Activated naive CD4-positive, alpha-beta T cell treated with anti-CD3 and anti-CD28 coated beads, Interleukin-2, amount 50 U/mL, for 24 hours (primary cell): ENCODE data around the gene CNTNAP2.
"Not testable (repeated sequence)": the region's sequence is repeated elsewhere in the genome, so short reads cannot be mapped to it uniquely, and the experiment has no call there.

Experiments
- H3K27ac Mint-ChIP-seq: one replicate; pipeline ENCODE4 v1.8.0; 2021; ENCODE audit warnings: mild to moderate bottlenecking, mixed read lengths
- H3K27me3 Mint-ChIP-seq: one replicate; pipeline ENCODE4 v1.8.0; 2021; ENCODE audit warnings: mixed read lengths
- H3K36me3 Mint-ChIP-seq: one replicate; pipeline ENCODE4 v1.8.0; 2021; ENCODE audit warnings: mixed read lengths
- H3K4me1 Mint-ChIP-seq: one replicate; pipeline ENCODE4 v1.8.0; 2021; ENCODE audit warnings: mixed read lengths
- H3K4me3 Mint-ChIP-seq: one replicate; pipeline ENCODE4 v1.8.0; 2021; ENCODE audit warnings: mild to moderate bottlenecking, mixed read lengths
- H3K9me3 Mint-ChIP-seq: one replicate; pipeline ENCODE4 v1.8.0; 2021; ENCODE audit warnings: mixed read lengths

CNTNAP2 gene

DNA sequence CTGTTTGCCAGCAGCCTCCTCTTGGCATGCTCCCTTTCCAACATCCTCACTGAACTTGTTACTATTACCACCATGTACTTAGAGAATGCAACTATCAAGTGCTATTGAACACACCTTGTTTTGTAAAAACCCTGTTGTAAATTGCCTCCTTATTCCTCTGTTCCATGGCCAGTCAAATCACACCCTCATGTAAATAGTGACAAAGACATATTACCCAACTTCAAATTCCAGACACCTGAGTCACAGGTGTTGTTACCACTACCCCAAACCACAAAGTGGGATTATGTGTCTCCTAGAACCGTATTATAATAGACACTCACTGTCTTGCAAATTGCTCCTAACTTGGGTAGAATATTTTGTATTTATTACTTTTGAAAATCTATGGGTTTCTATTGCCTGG lies 2210.8 kb downstream of the CNTNAP2 start:
- Mint-ChIP-seq H3K4me3 (no peak overlapping the region), H3K36me3 (peaks cover 2% of the 10 kb centered on the region), H3K9me3 (peaks cover 14% of the 10 kb centered on the region), H3K27me3 (peaks cover 5% of the 10 kb centered on the region), H3K27ac (no peak overlapping the region), H3K4me1 (no peaks in the 10 kb centered on the region)

DNA sequence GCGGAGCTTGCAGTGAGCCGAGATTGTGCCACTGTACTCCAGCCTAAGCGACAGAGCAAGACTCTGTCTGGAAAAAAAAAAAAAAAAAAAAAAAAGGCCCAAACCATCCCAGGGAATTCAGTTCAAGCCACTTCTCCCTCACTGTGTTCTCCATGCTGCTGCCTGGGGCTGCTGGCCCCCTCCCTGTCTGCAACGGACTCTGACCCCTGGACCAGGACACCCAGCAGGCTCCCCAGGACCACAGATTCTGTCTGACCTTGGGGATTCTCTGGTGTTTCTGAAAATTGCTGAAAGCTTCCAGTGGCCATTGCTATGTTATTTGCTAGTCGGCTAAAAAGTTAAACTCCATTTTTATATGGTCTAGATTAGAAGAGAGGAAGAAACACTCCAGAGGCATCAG lies 2212.3 kb downstream of the CNTNAP2 start:
- Mint-ChIP-seq H3K4me3 (no peak overlapping the region), H3K4me1 (no peaks in the 10 kb centered on the region), H3K9me3 (peaks cover 14% of the 10 kb centered on the region), H3K36me3 (peaks cover 2% of the 10 kb centered on the region), H3K27me3 (peaks cover 10% of the 10 kb centered on the region), H3K27ac (no peak overlapping the region)

DNA sequence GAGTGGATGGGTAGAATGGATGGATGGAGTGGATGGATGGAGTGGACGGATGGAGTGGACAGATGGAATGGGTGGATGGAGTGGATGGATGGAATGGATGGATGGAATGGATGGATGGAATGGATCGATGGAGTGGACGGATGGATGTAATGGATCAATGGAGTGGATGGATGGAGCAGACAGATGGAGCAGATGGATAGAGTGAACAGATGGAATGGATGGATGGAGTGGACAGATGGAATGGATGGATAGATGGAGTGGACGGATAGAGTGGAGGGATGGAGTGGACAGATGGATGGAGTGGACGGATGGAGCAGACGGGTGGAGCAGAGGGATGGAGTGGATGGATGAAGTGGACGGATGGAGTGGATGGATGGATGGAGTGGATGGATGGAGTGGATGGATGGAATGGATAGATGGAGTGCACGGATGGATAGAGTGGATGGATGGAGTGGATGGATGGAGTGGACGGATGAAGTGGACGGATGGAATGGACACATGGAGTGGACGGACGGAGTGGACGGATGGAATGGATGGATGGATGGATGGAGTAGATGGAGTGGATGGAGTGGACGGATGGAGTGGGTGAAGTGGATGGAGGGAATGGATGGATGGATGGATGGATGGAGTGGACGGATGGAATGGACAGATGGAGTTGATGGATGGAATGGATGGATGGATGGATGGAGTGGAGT lies 2213.7 kb downstream of the CNTNAP2 start:
- Mint-ChIP-seq H3K27me3 (peaks cover 18% of the 10 kb centered on the region), H3K4me1 (no peaks in the 10 kb centered on the region), H3K36me3 (peaks cover 2% of the 10 kb centered on the region), H3K9me3 (peaks cover 14% of the 10 kb centered on the region), H3K27ac (peak overlapping the region; percentile 43), H3K4me3 (no peak overlapping the region)

DNA sequence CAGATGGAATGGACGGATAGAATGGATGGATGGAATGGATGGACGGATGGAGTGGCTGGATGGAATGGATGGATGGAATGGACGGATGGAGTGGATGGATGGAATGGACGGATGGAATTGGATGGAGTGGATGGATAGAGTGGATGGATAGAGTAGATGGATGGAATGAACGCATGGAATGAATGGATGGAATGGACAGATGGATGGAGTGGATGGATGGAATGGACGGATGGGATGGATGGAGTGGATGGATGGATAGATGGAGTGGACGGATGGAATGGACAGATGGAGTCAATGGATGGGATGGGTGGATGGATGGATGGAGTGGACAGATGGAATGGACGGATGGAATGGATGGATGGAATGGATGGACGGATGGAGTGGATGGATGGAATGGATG lies 2214.2 kb downstream of the CNTNAP2 start:
- H3K4me3 Mint-ChIP-seq, result no peak overlapping the region
- H3K27ac Mint-ChIP-seq, result peak overlapping the region; percentile 64
- peaks cover 2% of the 10 kb centered on the region for H3K36me3 Mint-ChIP-seq
- H3K27me3 Mint-ChIP-seq, result peaks cover 19% of the 10 kb centered on the region
- H3K4me1 Mint-ChIP-seq, result no peaks in the 10 kb centered on the region
- H3K9me3 Mint-ChIP-seq, result peaks cover 14% of the 10 kb centered on the region

DNA sequence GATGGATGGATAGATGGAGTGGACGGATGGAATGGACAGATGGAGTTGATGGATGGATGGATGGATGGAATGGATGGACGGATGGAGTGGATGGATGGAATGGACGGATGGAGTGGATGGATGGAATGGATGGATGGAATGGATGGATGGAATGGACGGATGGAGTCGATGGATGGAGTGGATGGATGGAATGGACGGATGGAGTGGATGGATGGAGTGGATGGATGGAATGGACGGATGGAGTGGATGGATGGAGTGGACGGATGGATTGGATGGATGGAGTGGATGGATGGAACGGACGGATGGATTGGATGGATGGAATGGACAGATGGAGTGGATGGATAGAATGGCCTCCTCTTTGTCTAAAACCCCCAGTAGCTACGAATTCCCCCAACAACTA lies 2214.9 kb downstream of the CNTNAP2 start:
- H3K4me1 Mint-ChIP-seq, H3K4me3 Mint-ChIP-seq, H3K27ac Mint-ChIP-seq, H3K36me3 Mint-ChIP-seq: not testable (repeated sequence)
- Mint-ChIP-seq H3K27me3 (peaks cover 20% of the 10 kb centered on the region), H3K9me3 (peaks cover 14% of the 10 kb centered on the region)

DNA sequence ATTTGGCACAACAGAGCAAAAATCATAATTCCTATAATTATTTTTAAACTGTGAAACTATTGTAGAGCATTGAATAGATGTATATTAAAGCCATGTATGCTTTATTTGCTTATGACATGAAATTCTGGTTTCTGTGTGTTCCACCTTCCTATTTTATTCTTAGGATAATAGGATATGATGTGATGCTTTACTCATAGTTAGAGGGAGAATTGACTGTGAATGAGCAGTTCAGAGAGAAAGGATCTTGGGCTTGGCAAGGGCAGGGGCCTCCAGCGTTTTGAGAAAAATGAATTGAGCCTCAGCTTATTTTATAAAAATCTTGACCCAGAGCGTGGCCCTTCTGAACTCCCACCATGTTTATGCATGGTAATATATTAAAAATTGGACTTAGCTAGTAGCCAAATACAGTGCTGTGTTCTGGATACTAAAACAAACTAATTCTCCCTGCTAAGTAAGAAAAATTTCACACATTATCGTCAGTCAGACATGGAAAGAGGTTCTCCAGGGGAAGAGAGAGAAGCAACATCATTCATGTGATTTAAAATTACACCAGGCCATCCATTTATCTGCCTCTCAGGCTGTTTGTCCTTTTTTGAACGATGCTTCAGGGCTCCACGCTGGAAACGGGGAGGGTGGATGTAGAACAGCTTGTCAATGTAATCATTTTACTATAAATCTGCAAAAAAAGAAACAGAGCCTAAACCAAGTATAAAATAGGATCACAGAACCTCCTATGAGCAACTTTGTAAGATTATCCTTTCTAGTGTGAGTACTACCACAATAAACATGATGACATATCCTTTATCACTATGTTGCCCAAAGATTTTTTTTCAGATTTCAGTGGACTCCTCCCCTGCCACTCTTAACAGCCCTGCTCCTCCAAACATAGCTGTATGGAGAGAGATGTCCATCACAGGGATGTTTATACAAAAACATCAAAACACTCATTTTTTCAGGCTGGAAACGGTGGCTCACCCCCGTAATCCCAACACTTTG lies 2215.9 kb downstream of the CNTNAP2 start:
- Mint-ChIP-seq H3K27ac (no peak overlapping the region), H3K4me1 (no peaks in the 10 kb centered on the region), H3K9me3 (peaks cover 14% of the 10 kb centered on the region), H3K36me3 (peaks cover 2% of the 10 kb centered on the region), H3K27me3 (peaks cover 23% of the 10 kb centered on the region), H3K4me3 (no peak overlapping the region)

DNA sequence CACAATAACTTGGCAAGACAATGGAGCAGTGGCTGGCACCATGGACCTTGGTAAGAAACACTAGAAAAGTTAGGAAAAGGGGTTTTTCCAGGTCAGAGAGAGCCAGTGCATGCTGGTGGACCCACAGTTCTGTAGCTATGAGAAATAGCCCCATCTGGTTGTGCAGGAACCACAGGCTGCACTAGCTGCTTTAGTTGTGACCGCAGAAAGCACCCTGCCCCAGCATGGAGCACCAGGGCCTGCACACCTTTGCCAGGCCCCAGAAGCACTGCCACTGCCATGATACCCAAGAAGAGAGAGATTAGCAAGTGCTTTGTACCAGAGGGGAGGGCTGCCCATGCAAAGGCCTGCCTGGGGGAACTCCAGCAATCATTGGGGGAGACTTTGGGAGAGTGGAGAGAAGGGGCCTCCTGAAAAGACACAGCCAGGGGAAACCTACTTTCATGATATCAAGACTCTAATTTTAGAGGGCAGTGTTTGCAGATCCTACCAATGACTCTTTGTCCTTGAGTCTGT lies 2217.9 kb downstream of the CNTNAP2 start:
- Mint-ChIP-seq H3K36me3 (peaks cover 2% of the 10 kb centered on the region), H3K9me3 (peaks cover 14% of the 10 kb centered on the region), H3K27ac (no peak overlapping the region), H3K4me1 (peaks cover 11% of the 10 kb centered on the region), H3K4me3 (no peak overlapping the region), H3K27me3 (peaks cover 38% of the 10 kb centered on the region)

DNA sequence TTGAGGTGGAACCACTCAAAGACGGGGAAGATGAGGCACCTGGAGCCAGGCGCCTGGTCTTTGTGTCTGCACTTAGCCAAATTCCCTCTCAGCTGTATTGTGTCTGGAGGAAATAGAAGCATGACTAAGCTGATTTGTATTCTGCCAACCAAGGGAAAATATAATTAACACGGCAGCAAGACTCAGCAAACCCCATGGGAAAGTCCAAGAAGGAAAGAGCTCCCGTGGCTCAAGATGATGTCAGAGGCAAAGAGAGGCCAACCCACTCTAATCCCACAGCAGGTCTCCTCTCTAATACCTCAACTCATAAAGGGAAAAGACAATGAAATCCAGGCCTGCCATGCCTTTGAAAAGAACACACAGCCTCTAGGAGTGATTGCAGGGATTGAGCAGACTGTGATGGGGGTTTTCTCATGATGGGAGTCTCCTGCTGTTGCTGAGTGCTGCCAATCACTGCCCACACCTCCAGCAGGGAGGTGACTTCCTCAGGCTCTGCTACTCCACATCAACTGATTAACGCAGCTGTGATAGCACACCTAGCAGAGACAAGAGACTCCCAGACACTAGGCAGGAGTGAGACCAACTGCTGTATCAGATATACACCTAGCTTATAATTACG lies 2218.5 kb downstream of the CNTNAP2 start:
- peaks cover 2% of the 10 kb centered on the region for H3K36me3 Mint-ChIP-seq
- no peak overlapping the region for H3K4me3 Mint-ChIP-seq
- H3K9me3 Mint-ChIP-seq, result peaks cover 11% of the 10 kb centered on the region
- no peak overlapping the region for H3K27ac Mint-ChIP-seq
- peaks cover 44% of the 10 kb centered on the region for H3K27me3 Mint-ChIP-seq
- H3K4me1 Mint-ChIP-seq, result peaks cover 15% of the 10 kb centered on the region

DNA sequence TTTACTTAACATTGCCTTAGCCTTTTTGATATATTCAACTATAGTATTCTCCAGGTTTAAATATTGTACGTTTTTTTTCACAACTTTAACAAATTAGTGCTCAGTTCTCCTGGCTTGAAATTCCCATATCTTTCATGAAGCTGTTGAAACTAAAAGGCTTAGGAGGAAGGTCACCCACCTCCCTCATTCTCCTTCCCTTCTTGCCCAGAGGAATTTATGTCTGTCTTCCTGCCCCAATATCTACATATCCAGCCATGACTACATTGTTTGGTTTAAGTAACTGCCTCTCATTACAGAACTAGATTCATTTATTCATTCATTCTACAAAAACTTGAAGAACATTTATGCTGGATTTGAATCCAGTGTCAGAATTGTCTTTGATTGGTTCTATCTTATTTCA lies 2219.2 kb downstream of the CNTNAP2 start:
- H3K9me3 Mint-ChIP-seq, result peaks cover 4% of the 10 kb centered on the region
- H3K36me3 Mint-ChIP-seq, result peaks cover under 1% of the 10 kb centered on the region
- H3K4me3 Mint-ChIP-seq, result no peak overlapping the region
- peaks cover 15% of the 10 kb centered on the region for H3K4me1 Mint-ChIP-seq
- H3K27me3 Mint-ChIP-seq, result peaks cover 49% of the 10 kb centered on the region
- no peak overlapping the region for H3K27ac Mint-ChIP-seq

DNA sequence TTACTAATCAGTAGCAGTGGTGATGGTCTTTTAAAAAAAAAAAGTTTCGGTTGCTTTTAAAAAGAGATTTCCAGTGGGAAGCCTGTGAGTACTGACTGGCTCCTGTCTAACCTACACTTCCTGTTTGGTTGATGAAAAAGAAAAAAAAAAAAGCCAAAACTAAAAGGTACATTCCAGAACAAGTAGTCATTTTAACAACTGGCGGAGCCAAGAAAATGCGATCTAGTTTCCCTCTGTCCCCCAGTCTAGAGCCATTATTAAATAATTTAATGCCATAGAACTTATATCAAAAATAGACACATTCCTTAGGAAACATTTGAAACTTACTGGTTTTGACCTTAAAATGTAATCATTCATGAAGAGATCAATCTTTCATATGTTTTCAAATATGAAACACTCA lies 2219.8 kb downstream of the CNTNAP2 start:
- no peak overlapping the region for H3K4me3 Mint-ChIP-seq
- no peaks in the 10 kb centered on the region for H3K36me3 Mint-ChIP-seq
- no peak overlapping the region for H3K27ac Mint-ChIP-seq
- H3K4me1 Mint-ChIP-seq, result peaks cover 15% of the 10 kb centered on the region
- H3K27me3 Mint-ChIP-seq, result peaks cover 50% of the 10 kb centered on the region
- H3K9me3 Mint-ChIP-seq, result no peaks in the 10 kb centered on the region

DNA sequence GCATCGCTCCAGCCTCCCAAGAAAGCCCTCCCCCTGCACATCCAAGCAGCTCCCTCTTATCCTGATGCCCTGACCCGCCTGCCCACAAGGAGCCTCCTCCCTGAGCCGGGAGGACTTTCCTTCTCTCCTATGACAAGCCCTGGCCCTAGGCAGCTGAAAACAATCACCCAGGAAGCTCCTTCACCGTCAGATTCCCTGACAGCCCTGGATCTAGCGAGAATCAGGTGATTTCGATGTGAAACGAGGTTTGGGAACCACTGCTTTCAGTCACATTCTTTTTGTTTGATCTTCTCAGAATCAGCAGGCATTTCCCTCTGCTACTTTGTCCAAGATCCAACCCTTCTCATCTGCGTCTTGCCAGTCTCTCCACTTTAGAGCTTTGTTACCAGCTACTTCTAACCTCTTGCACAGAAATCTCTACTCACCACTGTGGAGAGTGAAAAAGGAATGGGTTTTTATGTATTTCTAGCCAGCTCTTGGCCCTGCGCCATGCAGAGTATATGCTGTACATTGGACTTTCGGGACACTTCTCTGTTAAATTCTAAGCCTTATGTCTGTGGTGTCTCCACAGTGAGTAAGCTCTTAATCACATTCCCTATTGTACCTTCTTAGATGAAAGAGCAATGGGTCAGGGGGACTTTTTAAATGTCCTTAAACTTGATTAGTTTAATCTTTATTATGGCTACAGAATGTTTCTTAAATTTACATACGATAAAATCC lies 2220.8 kb downstream of the CNTNAP2 start:
- H3K4me1 Mint-ChIP-seq, result peaks cover 15% of the 10 kb centered on the region
- peaks cover 55% of the 10 kb centered on the region for H3K27me3 Mint-ChIP-seq
- H3K36me3 Mint-ChIP-seq, result no peaks in the 10 kb centered on the region
- no peak overlapping the region for H3K4me3 Mint-ChIP-seq
- H3K9me3 Mint-ChIP-seq, result no peaks in the 10 kb centered on the region
- no peak overlapping the region for H3K27ac Mint-ChIP-seq

DNA sequence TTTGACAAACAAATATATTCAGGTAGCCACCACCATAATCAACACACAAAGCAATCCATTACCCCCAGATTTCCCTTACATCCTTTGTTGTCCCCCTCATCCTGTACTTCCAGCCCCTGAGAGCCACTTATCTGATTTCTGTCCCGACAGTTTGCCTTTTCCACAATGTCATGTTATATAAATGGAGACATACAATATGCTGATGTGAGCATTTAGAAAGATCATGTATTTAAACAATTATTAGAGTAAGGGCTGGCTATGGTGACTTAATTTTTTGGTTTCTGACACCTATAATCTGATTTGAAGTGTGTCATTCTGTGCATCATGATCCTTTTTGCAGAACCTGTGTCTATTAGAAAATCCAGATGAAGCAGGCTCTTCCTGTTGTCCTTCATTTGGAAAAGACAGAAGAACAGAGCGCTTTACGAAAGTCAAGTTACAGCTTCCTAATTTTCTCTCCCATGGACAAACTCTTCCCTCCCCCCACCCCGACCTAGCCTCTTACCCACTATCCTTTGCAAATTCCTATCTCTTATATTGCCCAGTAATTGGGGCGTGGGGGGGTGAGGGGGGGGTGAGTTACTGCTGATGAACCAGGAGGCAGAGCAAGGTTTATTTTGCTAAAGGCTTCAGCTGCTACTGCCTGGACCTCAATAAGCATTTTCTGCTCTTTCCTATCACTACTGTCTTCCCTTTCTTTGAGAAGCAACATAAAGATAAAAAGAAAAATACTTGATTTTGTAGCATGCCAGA lies 2221.6 kb downstream of the CNTNAP2 start:
- no peaks in the 10 kb centered on the region for H3K9me3 Mint-ChIP-seq
- no peaks in the 10 kb centered on the region for H3K36me3 Mint-ChIP-seq
- no peak overlapping the region for H3K27ac Mint-ChIP-seq
- peaks cover 15% of the 10 kb centered on the region for H3K4me1 Mint-ChIP-seq
- peaks cover 58% of the 10 kb centered on the region for H3K27me3 Mint-ChIP-seq
- H3K4me3 Mint-ChIP-seq, result no peak overlapping the region

DNA sequence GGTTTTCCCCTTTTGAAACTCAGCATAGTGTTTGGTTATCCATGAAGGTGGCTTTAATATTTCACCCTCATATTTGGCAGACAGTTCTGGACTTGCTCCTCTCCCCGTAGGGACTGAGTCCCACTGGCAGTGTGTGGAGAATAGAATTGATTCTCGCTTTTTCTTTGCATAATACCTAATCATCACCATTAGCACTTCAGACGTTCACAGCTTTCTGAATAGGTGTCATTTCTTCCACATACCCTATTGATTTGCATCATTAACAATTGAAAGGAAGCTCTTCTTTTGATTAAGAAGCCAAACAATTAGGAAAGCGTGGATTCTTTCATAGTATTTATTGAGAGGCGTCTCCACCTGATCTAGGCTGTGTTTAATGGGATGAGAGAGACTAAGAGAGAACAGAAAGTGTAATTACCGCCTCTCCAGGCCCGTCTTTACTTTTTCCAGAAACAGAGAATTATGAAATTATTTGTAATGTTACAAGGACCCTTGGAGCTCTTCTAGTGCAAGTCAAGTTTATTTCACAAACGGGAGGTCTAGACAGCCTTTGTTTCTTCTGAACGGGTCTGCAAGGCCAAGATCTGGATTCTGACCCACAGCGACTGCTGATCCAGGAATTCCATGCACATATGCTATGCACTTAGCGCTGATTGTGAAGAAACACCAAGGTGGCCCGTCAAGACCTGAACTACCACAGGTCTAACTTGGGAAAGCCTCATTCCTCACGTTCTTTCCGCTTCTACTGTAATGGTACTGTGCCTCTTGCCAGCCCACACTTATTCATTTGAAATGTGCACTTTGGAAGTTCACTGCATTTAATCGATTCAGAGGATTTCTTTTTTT lies 2224.1 kb downstream of the CNTNAP2 start:
- H3K4me3 Mint-ChIP-seq, result no peak overlapping the region
- H3K36me3 Mint-ChIP-seq, result no peaks in the 10 kb centered on the region
- no peaks in the 10 kb centered on the region for H3K9me3 Mint-ChIP-seq
- H3K4me1 Mint-ChIP-seq, result peaks cover 15% of the 10 kb centered on the region
- H3K27ac Mint-ChIP-seq, result no peak overlapping the region
- H3K27me3 Mint-ChIP-seq, result peaks cover 48% of the 10 kb centered on the region

DNA sequence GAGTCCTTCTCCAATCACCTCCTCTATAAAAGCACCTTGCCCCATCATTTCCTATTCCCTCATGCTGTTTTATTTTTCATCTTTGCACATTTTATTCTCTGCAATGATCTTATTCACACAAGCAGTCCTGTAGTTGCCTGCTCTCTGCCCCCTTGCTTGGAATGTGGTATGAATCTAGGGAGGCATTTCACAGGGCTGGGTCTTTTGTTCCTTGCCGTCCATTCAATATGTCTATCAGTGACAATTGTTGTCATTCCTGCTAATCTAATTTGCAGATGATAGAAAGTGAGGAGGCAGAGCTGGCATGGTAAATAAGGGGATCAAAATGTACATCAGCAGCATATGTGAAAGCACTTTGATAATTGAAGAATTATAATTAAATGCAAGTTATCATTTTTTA lies 2227.8 kb downstream of the CNTNAP2 start:
- Mint-ChIP-seq H3K4me1 (peaks cover 5% of the 10 kb centered on the region), H3K9me3 (no peaks in the 10 kb centered on the region), H3K4me3 (no peak overlapping the region), H3K27me3 (peaks cover 29% of the 10 kb centered on the region), H3K36me3 (no peaks in the 10 kb centered on the region), H3K27ac (no peak overlapping the region)
